ENCODE data around the gene SPRING1.

- no peak for TF ChIP-seq CTCF (IDR thresholded peaks at IDR 0.05 in 8 of 11, conservative IDR thresholded peaks at IDR 0.05 in 3 of 11)
- no peak for TF ChIP-seq POLR2AphosphoS5 (IDR thresholded peaks at IDR 0.05)
- TF ChIP-seq POLR2A (IDR thresholded peaks at IDR 0.05) = no peak
Observed at GRCh38 chr12:116760622-116761020, 22.8 kb upstream of the SPRING1 start.
